ENCODE measurements around the gene SLC35C1.

Gene SLC35C1

DNA sequence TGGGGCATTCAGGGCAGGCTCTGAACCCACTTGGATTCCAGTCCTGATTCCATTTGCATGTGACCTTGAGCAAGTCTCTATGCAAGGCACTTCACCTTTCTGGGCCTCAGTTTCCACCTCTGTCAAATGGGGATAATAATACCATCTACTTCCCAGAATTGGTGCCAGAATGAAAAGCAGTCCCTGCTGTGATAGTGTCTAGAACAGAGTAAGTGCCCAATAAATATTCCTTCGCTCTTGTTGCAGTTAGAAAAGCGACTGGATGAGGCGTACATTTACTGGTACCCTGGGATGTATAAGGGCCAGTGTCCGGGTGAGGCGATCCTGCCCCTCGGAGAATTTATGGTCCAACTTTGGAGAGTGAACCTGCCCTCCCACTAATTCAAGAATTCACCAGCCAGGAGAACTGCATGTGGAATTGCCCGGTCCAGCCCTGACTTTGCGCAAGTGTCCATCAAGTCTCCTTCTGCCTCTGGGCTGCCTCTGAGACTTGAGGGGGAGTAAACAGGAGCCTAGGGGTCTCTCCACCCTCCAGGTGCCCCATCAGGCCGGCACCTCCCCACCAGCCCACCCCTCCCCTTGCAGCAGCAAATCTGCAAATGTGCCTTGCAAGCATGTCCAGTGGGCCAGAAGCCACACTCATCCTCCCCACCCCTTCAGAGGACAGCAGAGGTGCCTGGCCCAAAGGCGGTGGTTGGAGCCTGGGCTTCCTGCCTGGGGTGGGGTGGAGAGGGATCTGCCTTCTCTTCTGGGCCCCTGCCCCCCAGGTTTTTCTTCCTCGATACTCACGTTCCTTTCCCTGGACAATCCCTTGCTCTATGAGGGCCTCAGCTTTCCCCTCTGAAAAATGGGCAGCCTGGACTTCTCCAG is 30.9 kb upstream of the SLC35C1 start:
- no peaks in the 10 kb centered on the region for H3K9me3 Mint-ChIP-seq

DNA sequence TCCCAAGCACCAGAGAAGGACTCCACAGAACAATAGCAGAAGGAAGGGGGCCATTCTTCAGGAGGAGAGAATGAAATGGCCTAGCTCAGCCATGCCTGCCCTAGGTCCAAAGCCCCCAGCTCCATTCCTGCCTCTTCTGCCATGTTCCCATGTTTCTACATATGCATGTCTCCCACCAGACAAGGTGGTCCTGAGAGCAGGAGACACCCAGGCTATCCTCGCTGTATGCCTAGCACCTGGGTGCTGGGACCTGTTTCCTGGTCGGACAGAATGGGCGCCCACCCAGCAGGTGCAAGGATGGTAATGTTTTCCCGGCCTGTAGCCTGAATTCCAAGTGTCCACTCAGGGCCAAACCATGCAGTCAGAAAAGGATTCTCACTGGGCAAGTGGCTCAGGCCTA is 30.2 kb upstream of the SLC35C1 start:
- Mint-ChIP-seq H3K36me3 (no peaks in the 10 kb centered on the region), H3K27me3 (no peaks in the 10 kb centered on the region), H3K9me3 (no peaks in the 10 kb centered on the region), H3K27ac (no peak overlapping the region), H3K4me3 (no peak overlapping the region), H3K4me1 (peaks cover 20% of the 10 kb centered on the region)

More for the DNA sequence above, 30.9 kb upstream of the SLC35C1 start:
- peaks cover 20% of the 10 kb centered on the region for H3K4me1 Mint-ChIP-seq
- no peaks in the 10 kb centered on the region for H3K36me3 Mint-ChIP-seq
- no peak overlapping the region for H3K27ac Mint-ChIP-seq
- H3K27me3 Mint-ChIP-seq = no peaks in the 10 kb centered on the region
- H3K4me3 Mint-ChIP-seq = no peak overlapping the region

GRCh38 chr11:45777127-45777969 is 27.6 kb upstream of the SLC35C1 start:
- H3K4me1 Mint-ChIP-seq = peaks cover 5% of the 10 kb centered on the region
- H3K27ac Mint-ChIP-seq = no peak overlapping the region
- H3K9me3 Mint-ChIP-seq = no peaks in the 10 kb centered on the region
- no peak overlapping the region for H3K4me3 Mint-ChIP-seq
- peaks cover 2% of the 10 kb centered on the region for H3K36me3 Mint-ChIP-seq
- H3K27me3 Mint-ChIP-seq = peaks cover 2% of the 10 kb centered on the region

DNA sequence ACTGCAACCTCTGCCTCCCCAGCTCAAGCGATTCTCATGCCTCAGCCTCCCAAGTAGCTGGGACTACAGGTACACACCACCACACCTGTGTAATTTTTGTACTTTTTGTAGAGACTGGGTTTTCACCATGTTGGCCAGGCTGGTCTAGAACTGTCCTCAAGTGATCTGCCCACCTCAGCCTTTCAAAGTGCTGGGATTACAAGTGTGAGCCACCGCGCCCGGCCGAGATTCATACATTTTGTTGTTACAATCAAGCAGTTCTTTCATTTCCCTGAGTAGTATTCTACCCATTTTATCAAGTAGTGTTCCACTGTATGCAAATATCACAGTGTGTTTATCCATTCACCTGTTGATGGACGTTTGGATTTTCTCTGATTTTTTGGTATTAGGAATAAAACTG is 26.6 kb upstream of the SLC35C1 start:
- no peak overlapping the region for H3K4me3 Mint-ChIP-seq
- H3K4me1 Mint-ChIP-seq = no peaks in the 10 kb centered on the region
- H3K36me3 Mint-ChIP-seq = peaks cover 2% of the 10 kb centered on the region
- no peak overlapping the region for H3K27ac Mint-ChIP-seq
- no peaks in the 10 kb centered on the region for H3K9me3 Mint-ChIP-seq
- H3K27me3 Mint-ChIP-seq = peaks cover 2% of the 10 kb centered on the region

- Mint-ChIP-seq H3K36me3 (peaks cover 2% of the 10 kb centered on the region), H3K4me3 (no peak overlapping the region), H3K9me3 (no peaks in the 10 kb centered on the region), H3K4me1 (no peaks in the 10 kb centered on the region), H3K27me3 (peaks cover 2% of the 10 kb centered on the region), H3K27ac (no peak overlapping the region)
These were observed 25.3 kb upstream of the SLC35C1 start for GRCh38 chr11:45779602-45780001.

GRCh38 chr11:45786272-45786671 is 18.7 kb upstream of the SLC35C1 start:
- H3K9me3 Mint-ChIP-seq = peaks cover 7% of the 10 kb centered on the region
- H3K27me3 Mint-ChIP-seq = peaks cover 12% of the 10 kb centered on the region
- H3K27ac Mint-ChIP-seq = no peak overlapping the region
- H3K36me3 Mint-ChIP-seq = peaks cover 4% of the 10 kb centered on the region
- H3K4me3 Mint-ChIP-seq = no peak overlapping the region
- H3K4me1 Mint-ChIP-seq = no peaks in the 10 kb centered on the region

DNA sequence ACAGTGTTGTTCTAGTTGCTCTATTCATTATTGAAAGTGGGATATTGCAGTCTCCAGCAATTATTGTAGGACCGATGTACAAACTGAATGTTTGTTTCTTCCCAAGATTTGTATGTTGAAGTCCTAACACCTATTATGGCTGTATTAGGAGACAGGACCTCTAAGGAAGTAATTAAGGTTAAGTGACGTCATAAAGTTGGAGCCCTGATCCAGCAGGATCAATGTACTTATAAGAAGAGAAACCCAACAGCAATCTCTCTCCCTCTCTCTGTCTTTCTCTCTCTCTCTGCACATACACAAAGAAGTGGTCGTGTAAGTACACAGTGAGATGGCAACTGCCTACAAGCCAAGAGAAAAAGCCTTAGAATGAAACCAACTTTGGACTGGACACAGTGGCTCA is 16.1 kb upstream of the SLC35C1 start:
- Mint-ChIP-seq H3K9me3 (peaks cover 7% of the 10 kb centered on the region), H3K36me3 (peaks cover 4% of the 10 kb centered on the region), H3K4me3 (no peak overlapping the region), H3K27me3 (peaks cover 10% of the 10 kb centered on the region), H3K27ac (no peak overlapping the region), H3K4me1 (no peaks in the 10 kb centered on the region)

- Mint-ChIP-seq H3K27ac (no peak overlapping the region), H3K9me3 (no peaks in the 10 kb centered on the region), H3K27me3 (peaks cover 1% of the 10 kb centered on the region), H3K4me1 (no peaks in the 10 kb centered on the region), H3K36me3 (peaks cover under 1% of the 10 kb centered on the region), H3K4me3 (no peak overlapping the region)
These were observed 13.4 kb upstream of the SLC35C1 start for GRCh38 chr11:45791524-45791923.

- Mint-ChIP-seq H3K9me3 (no peaks in the 10 kb centered on the region), H3K4me3 (no peak overlapping the region), H3K27me3 (no peaks in the 10 kb centered on the region), H3K27ac (no peak overlapping the region), H3K4me1 (no peaks in the 10 kb centered on the region), H3K36me3 (no peaks in the 10 kb centered on the region)
These were observed 10.8 kb upstream of the SLC35C1 start for GRCh38 chr11:45794169-45794568.

- H3K27me3 Mint-ChIP-seq = no peaks in the 10 kb centered on the region
- no peaks in the 10 kb centered on the region for H3K4me1 Mint-ChIP-seq
These were observed 9.6 kb upstream of the SLC35C1 start for GRCh38 chr11:45795379-45795778.

DNA sequence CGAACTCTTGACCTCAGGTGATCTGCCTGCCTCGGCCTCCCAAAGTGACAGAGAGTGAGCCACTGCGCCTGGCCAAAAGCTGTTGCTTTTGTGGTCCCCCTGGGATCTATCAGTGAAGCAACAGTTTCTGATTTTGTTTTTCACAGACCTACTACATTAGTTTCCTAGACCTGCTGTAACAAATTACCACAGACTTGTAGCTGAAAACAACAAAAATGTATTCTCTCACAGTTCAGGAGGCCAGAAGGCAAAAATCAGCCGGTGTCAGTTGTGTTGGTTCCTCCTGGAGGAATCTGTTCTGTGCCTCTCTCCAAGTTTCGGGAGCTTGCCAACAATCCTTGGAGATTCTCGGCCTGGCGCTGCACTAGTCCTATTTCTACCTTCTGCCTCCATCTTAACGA is 8.5 kb upstream of the SLC35C1 start:
- Mint-ChIP-seq H3K4me3 (no peak overlapping the region), H3K27me3 (no peaks in the 10 kb centered on the region), H3K36me3 (no peaks in the 10 kb centered on the region), H3K9me3 (no peaks in the 10 kb centered on the region), H3K27ac (no peak overlapping the region), H3K4me1 (no peaks in the 10 kb centered on the region)

More at GRCh38 chr11:45795379-45795778, 9.6 kb upstream of the SLC35C1 start:
- Mint-ChIP-seq H3K9me3 (no peaks in the 10 kb centered on the region), H3K27ac (no peak overlapping the region), H3K36me3 (no peaks in the 10 kb centered on the region), H3K4me3 (no peak overlapping the region)

DNA sequence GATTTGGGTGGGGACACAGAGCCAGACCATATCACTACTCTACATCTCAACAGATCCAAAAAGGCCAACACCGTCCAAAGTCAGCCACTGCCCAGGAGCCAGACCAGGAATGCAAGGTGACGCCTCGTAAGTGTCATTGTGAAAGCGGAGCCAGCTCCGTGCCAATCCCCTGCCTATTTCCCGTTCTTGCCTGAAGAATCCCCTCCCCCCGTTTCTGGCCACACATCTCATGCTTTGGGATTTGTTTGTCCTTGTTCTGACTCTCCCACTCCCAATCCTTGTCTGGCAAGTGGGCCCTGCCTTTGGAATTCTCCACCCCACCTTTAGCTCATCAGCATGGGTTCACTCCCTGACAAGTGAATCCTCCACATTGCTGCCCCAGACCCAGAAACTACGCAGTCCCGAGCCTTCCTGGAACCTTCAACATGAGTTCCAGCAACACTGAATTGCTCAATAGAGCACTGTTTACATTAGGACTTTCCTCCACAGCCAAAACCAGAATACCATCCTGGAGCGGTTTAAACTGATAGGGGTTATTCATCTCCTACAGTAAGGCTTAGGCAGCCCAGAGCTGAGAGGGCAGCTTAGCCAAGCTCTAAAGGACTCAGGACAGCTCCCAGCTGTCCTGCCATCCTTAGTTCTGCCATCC is 6.0 kb upstream of the SLC35C1 start:
- no peak overlapping the region for H3K27ac Mint-ChIP-seq
- no peaks in the 10 kb centered on the region for H3K27me3 Mint-ChIP-seq
- H3K36me3 Mint-ChIP-seq = no peaks in the 10 kb centered on the region
- no peaks in the 10 kb centered on the region for H3K4me1 Mint-ChIP-seq
- H3K4me3 Mint-ChIP-seq = no peak overlapping the region
- H3K9me3 Mint-ChIP-seq = no peaks in the 10 kb centered on the region

- Mint-ChIP-seq H3K9me3 (no peaks in the 10 kb centered on the region), H3K36me3 (no peaks in the 10 kb centered on the region), H3K4me1 (no peaks in the 10 kb centered on the region), H3K27me3 (no peaks in the 10 kb centered on the region), H3K27ac (no peak overlapping the region), H3K4me3 (no peak overlapping the region)
These were observed 5.4 kb upstream of the SLC35C1 start for GRCh38 chr11:45799562-45799961.

GRCh38 chr11:45800261-45800660 is 4.7 kb upstream of the SLC35C1 start:
- Mint-ChIP-seq H3K4me1 (no peaks in the 10 kb centered on the region), H3K9me3 (no peaks in the 10 kb centered on the region), H3K4me3 (no peak overlapping the region), H3K36me3 (no peaks in the 10 kb centered on the region), H3K27me3 (no peaks in the 10 kb centered on the region), H3K27ac (no peak overlapping the region)

DNA sequence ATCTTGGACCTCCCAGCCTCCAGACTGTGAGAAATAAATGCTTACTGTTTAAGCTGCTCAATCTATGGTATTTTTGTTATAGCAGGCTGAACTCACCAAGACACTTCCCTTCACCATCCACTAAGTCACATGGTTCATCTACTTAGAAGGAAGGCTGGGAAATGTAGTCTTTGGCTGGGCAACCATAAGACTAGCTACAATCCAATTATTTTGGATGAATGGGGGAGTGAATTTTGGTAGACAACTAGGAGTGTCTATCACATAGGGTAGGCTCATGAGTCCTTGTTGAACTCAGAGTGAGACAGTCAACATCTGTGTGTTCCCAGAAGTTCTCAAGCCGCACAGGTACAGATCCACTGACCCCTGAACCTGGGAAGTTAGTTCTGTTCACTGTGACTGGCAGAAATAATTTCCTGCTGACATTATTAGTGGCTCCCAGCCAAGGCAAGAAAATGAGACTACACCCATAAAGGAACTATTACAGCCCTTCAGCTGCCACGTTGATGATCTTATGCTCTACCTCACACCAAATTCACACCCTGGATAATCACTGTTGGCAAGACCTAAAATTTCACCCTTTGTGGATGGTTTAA is 3.1 kb upstream of the SLC35C1 start:
- H3K4me1 Mint-ChIP-seq = peaks cover 9% of the 10 kb centered on the region
- no peak overlapping the region for H3K27ac Mint-ChIP-seq
- no peak overlapping the region for H3K4me3 Mint-ChIP-seq
- no peaks in the 10 kb centered on the region for H3K36me3 Mint-ChIP-seq
- no peaks in the 10 kb centered on the region for H3K27me3 Mint-ChIP-seq
- no peaks in the 10 kb centered on the region for H3K9me3 Mint-ChIP-seq

All from activated naive CD4-positive, alpha-beta T cell treated with anti-CD3 and anti-CD28 coated beads, Interleukin-2, amount 50 U/mL, for 24 hours (primary cell).